ENCODE measurements around the gene GUCY2C.
"Not testable (repeated sequence)": the region's sequence is repeated elsewhere in the genome, so short reads cannot be mapped to it uniquely, and the experiment has no call there.

The GUCY2C gene

GRCh38 chr12:14696265-14696741 is at the start of gene GUCY2C:
GUCY2C (minus strand) TSS chr12:14696599; CDS start chr12:14696448, 151 bp downstream.
- H3K4me3 ChIP-seq (replicated peaks; ENCODE audit: low read depth, low read length): no peak within 1 kb of the TSS
- DNase-seq (ENCODE audit: extremely low read depth, low read depth): no peak
- TF ChIP-seq, protein P1, sequence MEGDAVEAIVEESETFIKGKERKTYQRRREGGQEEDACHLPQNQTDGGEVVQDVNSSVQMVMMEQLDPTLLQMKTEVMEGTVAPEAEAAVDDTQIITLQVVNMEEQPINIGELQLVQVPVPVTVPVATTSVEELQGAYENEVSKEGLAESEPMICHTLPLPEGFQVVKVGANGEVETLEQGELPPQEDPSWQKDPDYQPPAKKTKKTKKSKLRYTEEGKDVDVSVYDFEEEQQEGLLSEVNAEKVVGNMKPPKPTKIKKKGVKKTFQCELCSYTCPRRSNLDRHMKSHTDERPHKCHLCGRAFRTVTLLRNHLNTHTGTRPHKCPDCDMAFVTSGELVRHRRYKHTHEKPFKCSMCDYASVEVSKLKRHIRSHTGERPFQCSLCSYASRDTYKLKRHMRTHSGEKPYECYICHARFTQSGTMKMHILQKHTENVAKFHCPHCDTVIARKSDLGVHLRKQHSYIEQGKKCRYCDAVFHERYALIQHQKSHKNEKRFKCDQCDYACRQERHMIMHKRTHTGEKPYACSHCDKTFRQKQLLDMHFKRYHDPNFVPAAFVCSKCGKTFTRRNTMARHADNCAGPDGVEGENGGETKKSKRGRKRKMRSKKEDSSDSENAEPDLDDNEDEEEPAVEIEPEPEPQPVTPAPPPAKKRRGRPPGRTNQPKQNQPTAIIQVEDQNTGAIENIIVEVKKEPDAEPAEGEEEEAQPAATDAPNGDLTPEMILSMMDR (IDR thresholded peaks at IDR 0.05; ENCODE audit: low read depth, low read length, missing control alignments): no peak

- no peak overlapping the region for H3K4me3 ChIP-seq (replicated peaks; ENCODE audit: low read depth, low read length)
- TF ChIP-seq, protein P1 (IDR thresholded peaks at IDR 0.05; ENCODE audit: low read depth, low read length, missing control alignments): no peak
- DNase-seq (ENCODE audit: extremely low read depth, low read depth): no peak
Measured at GRCh38 chr12:14743061-14743460, 46.7 kb upstream of the GUCY2C start.

- H3K4me3 ChIP-seq (replicated peaks; ENCODE audit: low read depth, low read length): no peak overlapping the region
- TF ChIP-seq, protein P1 (IDR thresholded peaks at IDR 0.05; ENCODE audit: low read depth, low read length, missing control alignments): no peak
- DNase-seq (ENCODE audit: extremely low read depth, low read depth): no peak
Measured at GRCh38 chr12:14741942-14742341, 45.5 kb upstream of the GUCY2C start.

- no peak for DNase-seq (ENCODE audit: extremely low read depth, low read depth)
- TF ChIP-seq, protein P1 (IDR thresholded peaks at IDR 0.05; ENCODE audit: low read depth, low read length, missing control alignments): no peak
- H3K4me3 ChIP-seq (replicated peaks; ENCODE audit: low read depth, low read length): no peak overlapping the region
Measured at GRCh38 chr12:14741153-14741552, 44.8 kb upstream of the GUCY2C start.

DNA sequence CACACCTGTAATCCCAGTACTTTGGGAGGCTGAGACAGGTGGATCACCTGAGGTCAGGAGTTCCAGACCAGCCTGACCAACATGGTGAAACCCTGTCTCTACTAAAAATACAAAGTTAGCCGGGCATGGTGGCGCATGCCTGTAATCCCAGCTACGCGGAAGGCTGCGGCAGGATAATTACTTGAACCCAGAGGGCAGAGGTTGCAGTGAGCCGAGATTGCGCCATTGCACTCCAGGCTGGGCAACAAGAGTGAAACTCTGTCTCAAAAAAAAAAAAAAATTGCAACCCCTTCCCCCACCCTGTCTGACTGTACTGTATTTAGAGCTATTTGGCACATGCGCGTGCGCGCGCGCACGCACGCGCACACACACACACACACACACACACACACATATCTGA is 40.0 kb upstream of the GUCY2C start:
- not testable (repeated sequence) for DNase-seq (ENCODE audit: extremely low read depth, low read depth); H3K4me3 ChIP-seq (replicated peaks; ENCODE audit: low read depth, low read length)

GRCh38 chr12:14731821-14732220 is 35.4 kb upstream of the GUCY2C start:
- TF ChIP-seq, protein P1 (IDR thresholded peaks at IDR 0.05; ENCODE audit: low read depth, low read length, missing control alignments): no peak
- H3K4me3 ChIP-seq (replicated peaks; ENCODE audit: low read depth, low read length): no peak overlapping the region

GRCh38 chr12:14729586-14729985 is 33.2 kb upstream of the GUCY2C start:
- no peak overlapping the region for H3K4me3 ChIP-seq (replicated peaks; ENCODE audit: low read depth, low read length)
- DNase-seq (ENCODE audit: extremely low read depth, low read depth): no peak
- TF ChIP-seq, protein P1 (IDR thresholded peaks at IDR 0.05; ENCODE audit: low read depth, low read length, missing control alignments): no peak

More at GRCh38 chr12:14731821-14732220, 35.4 kb upstream of the GUCY2C start:
- no peak for DNase-seq (ENCODE audit: extremely low read depth, low read depth)
